Measurements from ENCODE around the gene RUFY3. TPM values are rescaled to one million over a fixed set of nuclear protein-coding genes. Genes with fewer than 3 reads are reported as not detected.

RUFY3 gene
- total and polyA plus RNA-seq, 4 donors = 9.2 to 35.2 (median 15.0) TPM

DNA sequence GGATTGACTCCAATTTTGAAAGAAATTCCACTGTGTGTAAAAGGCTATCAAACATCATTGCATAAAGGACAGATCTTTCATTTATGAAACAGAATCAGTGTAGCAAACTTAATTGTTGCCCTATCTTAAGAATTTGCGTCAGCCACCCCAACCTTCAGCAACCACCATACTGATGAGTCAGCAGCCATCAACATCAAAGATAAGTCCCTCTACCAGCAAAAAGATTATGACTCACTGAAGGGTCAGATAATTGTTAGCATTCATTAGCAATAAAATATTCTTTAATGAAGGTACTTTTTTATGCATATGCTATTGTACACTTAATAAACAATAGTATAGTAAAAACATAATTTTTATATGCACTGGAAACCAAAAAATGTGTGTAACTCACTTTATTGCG lies 133.7 kb downstream of the RUFY3 start (continued):
- TF ChIP-seq GABPA (IDR thresholded peaks at IDR 0.05 in 1 of 2, conservative IDR thresholded peaks at IDR 0.05 in 1 of 2) = no peak

Small RNAs within 50 kb of the gene (small RNA-seq; reads per million reads assigned to genes)
- gene RF00026 (not detected), gene RNU6-520P (not detected), gene RNU6-784P (not detected), gene RNU6-891P (not detected)

Other genes with a start within 250 kb of the RUFY3 start
- not detected for gene MUC7, start 249.8 kb upstream of the RUFY3 start, total RNA-seq
- gene MUC7, start 249.8 kb upstream of the RUFY3 start, polyA plus RNA-seq = not detected
- not detected for gene AMTN, start 203.4 kb upstream of the RUFY3 start, total RNA-seq
- not detected for gene AMTN, start 203.4 kb upstream of the RUFY3 start, polyA plus RNA-seq
- gene AMBN, start 129.7 kb upstream of the RUFY3 start, total RNA-seq = not detected
- not detected for gene AMBN, start 129.7 kb upstream of the RUFY3 start, polyA plus RNA-seq
- under 1 TPM; 0.28 to 0.50 TPM for gene ENAM, start 93.2 kb upstream of the RUFY3 start, total RNA-seq
- gene ENAM, start 93.2 kb upstream of the RUFY3 start, polyA plus RNA-seq = under 1 TPM; 0.25 to 0.29 TPM
- 10 to 100 TPM in 1 of 2 donors, 1 to 10 TPM in 1; 2.1 to 12.4 TPM for gene JCHAIN, start 55.5 kb upstream of the RUFY3 start, total RNA-seq
- 10 to 100 TPM in 1 of 2 donors, 1 to 10 TPM in 1; 7.1 to 69.5 TPM for gene JCHAIN, start 55.5 kb upstream of the RUFY3 start, polyA plus RNA-seq
- 10 to 100 TPM in 1 of 2 donors, 1 to 10 TPM in 1; 9.7 to 12.8 TPM for gene UTP3, start 33.4 kb upstream of the RUFY3 start, total RNA-seq
- 10 to 100 TPM in 1 of 2 donors, 1 to 10 TPM in 1; 6.5 to 12.2 TPM for gene UTP3, start 33.4 kb upstream of the RUFY3 start, polyA plus RNA-seq
- 10 to 100 TPM; 22.5 to 30.4 TPM for gene GRSF1, start 117.9 kb downstream of the RUFY3 start, total RNA-seq
- gene GRSF1, start 117.9 kb downstream of the RUFY3 start, polyA plus RNA-seq = 10 to 100 TPM; 26.7 to 29.3 TPM
- gene MOB1B, start 180.4 kb downstream of the RUFY3 start, total RNA-seq = 10 to 100 TPM in 1 of 2 donors, 1 to 10 TPM in 1; 5.0 to 69.0 TPM
- gene MOB1B, start 180.4 kb downstream of the RUFY3 start, polyA plus RNA-seq = 1 to 10 TPM; 2.1 to 2.4 TPM